SK-N-SH (cell line): ENCODE data around the gene PSMD3. TPM values are rescaled to one million over a fixed set of nuclear protein-coding genes. Genes with fewer than 3 reads are reported as not detected.

Source experiments
- CTCF ChIA-PET: fragments of 300-600, 350-600 bp; formaldehyde crosslinking; extraction: SDS; loops from one replicate; lab custom pipeline; 2021; lab: Yijun Ruan, JAX
- POLR2A ChIA-PET: fragments of 350-600 bp; sonication (Branson Sonifier 250); formaldehyde crosslinking; extraction: SDS; loops from one replicate; lab custom pipeline; 2020; ENCODE audit warnings: antibody characterized with exemption, inconsistent platforms; lab: Yijun Ruan, JAX
- DNase-seq: peaks from one replicate; pipeline ENCODE4 v3.0.0; 2012
- H2AFZ ChIP-seq: fragments of 200-600 bp; sonication (generic); 2 replicates; pipeline ENCODE4 v1.8.1; 2016; ENCODE audit warnings: antibody characterized with exemption, mild to moderate bottlenecking, low read depth
- H3F3A ChIP-seq: fragments of 200-600 bp; sonication (generic); replicated peaks from 2 replicates; pipeline ENCODE3; 2016; ENCODE audit warnings: antibody characterized with exemption, mild to moderate bottlenecking; ENCODE audit not compliant: insufficient read depth
- H3K27ac ChIP-seq, 2 experiments: fragments of 200-500 bp in 1 of 2; fragments of 200-600 bp in 1 of 2; sonication (Bioruptor generic) in 1 of 2; sonication (generic), shearing (Covaris generic) in 1 of 2; 2 replicates each; pipeline versions ENCODE4 v1.5.1 to v1.6.1; 2014 to 2016; ENCODE audit warnings: low read depth in 2 of 2, inconsistent platforms in 1 of 2, low read length in 1 of 2, mild to moderate bottlenecking in 1 of 2, mixed read lengths in 1 of 2
- H3K27me3 ChIP-seq: fragments of 200-600 bp; sonication (generic), shearing (Covaris generic); 2 replicates; pipeline ENCODE4 v1.6.1; 2016; ENCODE audit warnings: mixed run types; ENCODE audit not compliant: insufficient read depth
- H3K36me3 ChIP-seq, 2 experiments: fragments of 200-500 bp in 1 of 2; fragments of 200-600 bp in 1 of 2; sonication (Bioruptor generic) in 1 of 2; sonication (generic) in 1 of 2; replicated peaks in 1 of 2; 2 replicates each; pipeline versions ENCODE3 to v1.5.1; 2014 to 2016; ENCODE audit warnings: low read length in 1 of 2, mild to moderate bottlenecking in 1 of 2; ENCODE audit not compliant: insufficient read depth in 2 of 2, control insufficient read depth in 1 of 2
- H3K4me1 ChIP-seq, 2 experiments: fragments of 200-500 bp in 1 of 2; fragments of 200-600 bp in 1 of 2; sonication (Bioruptor generic) in 1 of 2; sonication (generic), shearing (Covaris generic) in 1 of 2; 2 replicates each; pipeline versions ENCODE4 v1.5.1 to v1.6.1; 2014 to 2016; ENCODE audit warnings: low read depth in 1 of 2, low read length in 1 of 2, mixed run types in 1 of 2; ENCODE audit not compliant: insufficient read depth in 2 of 2, control insufficient read depth in 1 of 2
- H3K4me2 ChIP-seq: fragments of 200-600 bp; sonication (generic), shearing (Covaris generic); 2 replicates; pipeline ENCODE4 v1.6.1; 2017; ENCODE audit warnings: mixed run types
- H3K4me3 ChIP-seq, 2 experiments: fragments of 200-500 bp in 1 of 2; fragments of 200-600 bp in 1 of 2; sonication (Bioruptor generic) in 1 of 2; sonication (generic), shearing (Covaris generic) in 1 of 2; 2 replicates each; pipeline versions ENCODE4 v1.5.1 to v1.8.1; 2014 to 2016; ENCODE audit warnings: low read depth in 2 of 2, inconsistent platforms in 1 of 2, low read length in 1 of 2, mild to moderate bottlenecking in 1 of 2, mixed read lengths in 1 of 2, moderate library complexity in 1 of 2
- H3K79me2 ChIP-seq: fragments of 200-600 bp; sonication (generic); 2 replicates; pipeline ENCODE4 v1.8.1; 2017; ENCODE audit warnings: mild to moderate bottlenecking; ENCODE audit not compliant: insufficient read depth
- H3K9ac ChIP-seq: fragments of 200-600 bp; sonication (generic); 2 replicates; pipeline ENCODE4 v1.6.1; 2017; ENCODE audit warnings: mixed run types
- H3K9me2 ChIP-seq: fragments of 200-600 bp; sonication (generic); 2 replicates; pipeline ENCODE4 v1.6.1; 2017; ENCODE audit warnings: mixed run types
- H3K9me3 ChIP-seq: fragments of 200-600 bp; sonication (generic); 2 replicates; pipeline ENCODE4 v1.6.1; 2017; ENCODE audit warnings: mixed run types, mild to moderate bottlenecking, moderate library complexity
- H4K20me1 ChIP-seq: fragments of 200-600 bp; sonication (generic); 2 replicates; pipeline ENCODE4 v1.6.1; 2017; ENCODE audit warnings: mild to moderate bottlenecking, mixed run types; ENCODE audit not compliant: insufficient read depth
- CTCF ChIP-seq: fragments of 200-600 bp; sonication (generic); IDR thresholded peaks from 2 replicates; pipeline ENCODE4 v1.6.1; 2017; ENCODE audit warnings: antibody characterized with exemption, mild to moderate bottlenecking, moderate library complexity
- ELF1 ChIP-seq: IDR thresholded peaks from 2 replicates; pipeline ENCODE4 v1.4.0; 2012
- EP300 ChIP-seq, 2 experiments: IDR thresholded peaks; 2 replicates each; pipeline versions ENCODE4 v1.4.0 to v1.6.1; 2012; ENCODE audit warnings: borderline replicate concordance in 1 of 2, low read depth in 1 of 2, low read length in 1 of 2
- EZH2phosphoT487 ChIP-seq: fragments of 200-600 bp; sonication (generic); IDR thresholded peaks from 2 replicates; pipeline ENCODE4 v1.6.1; 2017; ENCODE audit warnings: low read depth, mixed run types, mild to moderate bottlenecking, antibody characterized with exemption, moderate library complexity, borderline replicate concordance
- FOSL2 ChIP-seq: IDR thresholded peaks from 2 replicates; pipeline ENCODE4 v1.4.0; 2012; ENCODE audit warnings: low read depth, mild to moderate bottlenecking, moderate library complexity, borderline replicate concordance
- FOXJ3 ChIP-seq: sonication (generic); formaldehyde crosslinking; IDR thresholded peaks from 2 replicates; pipeline ENCODE4 v1.5.1; 2020; ENCODE audit warnings: mild to moderate bottlenecking, missing genetic modification reagents
- FOXM1 ChIP-seq: IDR thresholded peaks from 2 replicates; pipeline ENCODE4 v1.4.0; 2012; ENCODE audit warnings: low read depth, mild to moderate bottlenecking
- GABPA ChIP-seq: IDR thresholded peaks from 2 replicates; pipeline ENCODE4 v1.4.0; 2012; ENCODE audit warnings: low read depth, mild to moderate bottlenecking
- IRF3 ChIP-seq: fragments of 150-350 bp; IDR thresholded peaks from 2 replicates; pipeline ENCODE4 v1.6.1; 2016; ENCODE audit warnings: mild to moderate bottlenecking, low read depth, low read length
- JUND ChIP-seq: IDR thresholded peaks from 2 replicates; pipeline ENCODE4 v1.4.0; 2012
- MEF2A ChIP-seq: IDR thresholded peaks from 2 replicates; pipeline ENCODE4 v1.4.0; 2012; ENCODE audit warnings: low read depth, borderline replicate concordance
- MXI1 ChIP-seq: IDR thresholded peaks from 2 replicates; pipeline ENCODE4 v1.6.1; 2012; ENCODE audit warnings: mild to moderate bottlenecking, low read depth, low read length, improper control_type of control experiment
- NFIC ChIP-seq: IDR thresholded peaks from 2 replicates; pipeline ENCODE4 v1.4.0; 2012; ENCODE audit warnings: borderline replicate concordance
- PBX3 ChIP-seq: IDR thresholded peaks from 2 replicates; pipeline ENCODE4; 2012
- POLR2AphosphoS5 ChIP-seq: IDR thresholded peaks from 2 replicates; pipeline ENCODE4 v1.6.1; 2012; ENCODE audit warnings: low read depth, low read length
- RAD21 ChIP-seq: IDR thresholded peaks from 2 replicates; pipeline ENCODE4 v1.6.1; 2012; ENCODE audit warnings: mild to moderate bottlenecking, low read length
- REST ChIP-seq: IDR thresholded peaks from 2 replicates; pipeline ENCODE4 v1.6.1; 2012; ENCODE audit warnings: mild to moderate bottlenecking, low read depth, low read length, moderate library complexity
- RXRA ChIP-seq: IDR thresholded peaks from 2 replicates; pipeline ENCODE4 v1.4.0; 2012; ENCODE audit warnings: low read depth, mild to moderate bottlenecking, borderline replicate concordance
- TAF1 ChIP-seq: IDR thresholded peaks from 2 replicates; pipeline ENCODE4 v1.6.1; 2012; ENCODE audit warnings: low read depth, mild to moderate bottlenecking, low read length, moderate library complexity, borderline replicate concordance
- WGBS: methylation state at CpG from one replicate; pipeline ENCODE4 v1.1.6; 2017; ENCODE audit warnings: low lambda C conversion rate; 5-methylcytosine and 5-hydroxymethylcytosine counted together
- polyA plus RNA-seq, 3 experiments: library from polyadenylated mRNA; depleted of rRNA; stranded (reverse); fragments of >200 nt; gene quantifications; 2 replicates each; pipeline ENCODE4 v1.2.3, GENCODE V29; 2012

PSMD3 gene
- polyA plus RNA-seq, 1 of the 3 experiments (the other 2 are of a cell fraction), result 104 TPM

- no peak for DNase-seq
- ChIA-PET CTCF (no interaction called here), POLR2A (no interaction called here)
- Histone ChIP-seq H3K9me2 (no peaks in the 10 kb centered on the region), H2AFZ (no peak overlapping the region), H3K36me3 (no peaks in the 10 kb centered on the region), H3F3A (peaks cover 23% of the 10 kb centered on the region), H3K79me2 (no peaks in the 10 kb centered on the region), H3K9ac (no peak overlapping the region), H3K4me2 (no peak overlapping the region; the same call in 1 of the 2 replicates), H3K27me3 (no peaks in the 10 kb centered on the region), H3K27ac (no peak overlapping the region), H3K4me1 (peaks cover 9 to 14% of the 10 kb centered on the region in 2 experiments; a peak in 2 of 4 replicates), H3K9me3 (no peaks in the 10 kb centered on the region), H4K20me1 (no peaks in the 10 kb centered on the region), H3K4me3 (no peak overlapping the region)
- WGBS, result 43% methylated on average over 3 of the region's 3 CpGs
- no peak for TF ChIP-seq IRF3
- no peak for TF ChIP-seq POLR2AphosphoS5
- TF ChIP-seq GABPA, result no peak
- TF ChIP-seq ELF1, result no peak
- TF ChIP-seq FOSL2, result peak; percentile 20; the same call in 1 of the 2 replicates
- TF ChIP-seq FOXM1, result no peak
- TF ChIP-seq NFIC, result no peak
- no peak for TF ChIP-seq MXI1
- TF ChIP-seq REST, result no peak
- 0 out of 2 replicates have a peak, but pooled peaks have one; percentile 12 for TF ChIP-seq JUND
- TF ChIP-seq RXRA, result no peak
Measured at GRCh38 chr17:39935909-39936308, 44.7 kb upstream of the PSMD3 start.

DNA sequence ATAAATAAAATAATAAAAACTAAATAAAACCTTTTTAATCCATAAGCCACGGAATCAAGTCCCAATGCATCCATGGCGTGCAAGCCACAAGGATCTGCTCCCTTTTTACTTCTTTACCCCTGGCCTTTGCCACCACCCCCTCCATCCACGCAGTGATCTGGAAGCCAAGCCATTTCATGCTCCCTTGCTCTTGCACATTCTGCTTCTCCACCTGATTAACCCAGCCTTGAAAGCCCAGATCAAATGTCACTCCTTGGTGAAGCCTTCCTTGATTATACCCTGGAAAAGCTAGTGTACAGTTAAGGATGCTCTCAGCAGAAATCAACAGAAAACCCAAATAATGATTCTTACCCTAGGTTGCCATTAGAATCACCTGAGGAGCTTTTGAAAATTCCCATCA, 43.2 kb upstream of the PSMD3 start:
- H3K4me1 ChIP-seq, result peaks cover 9 to 14% of the 10 kb centered on the region in 2 experiments; a peak in 2 of 4 replicates
- no peak overlapping the region for H3K9ac ChIP-seq
- H3K9me3 ChIP-seq, result no peaks in the 10 kb centered on the region
- no peak overlapping the region for H2AFZ ChIP-seq
- TF ChIP-seq RXRA, result no peak
- TF ChIP-seq FOXJ3 (CRISPR knock-in tag), result no peak
- no peak for TF ChIP-seq EP300 (IDR thresholded peaks at IDR 0.05; ENCODE audit: borderline replicate concordance in 1 of 2, low read depth in 1 of 2, low read length in 1 of 2)
- no peak for TF ChIP-seq RAD21
- no peak for TF ChIP-seq FOXM1
- no peak for TF ChIP-seq IRF3
- no peak for TF ChIP-seq MEF2A
- TF ChIP-seq EZH2phosphoT487, result no peak
- TF ChIP-seq FOSL2, result no peak
- no peak for TF ChIP-seq PBX3
- TF ChIP-seq JUND, result no peak
- TF ChIP-seq CTCF, result no peak
- TF ChIP-seq TAF1, result no peak
- TF ChIP-seq GABPA, result no peak
- H3K27ac ChIP-seq, result no peak overlapping the region
- H3K4me3 ChIP-seq, result no peak overlapping the region
- ChIA-PET CTCF (interaction anchor here (3.0 to 4.8 kb wide), 2 partner anchors 17 to 44 kb away, joined by 13 to 33 read pairs; partner anchors contain the start of gene PSMD3), POLR2A (no interaction called here)
- peaks cover 23% of the 10 kb centered on the region for H3F3A ChIP-seq
- no peaks in the 10 kb centered on the region for H3K9me2 ChIP-seq
- H3K79me2 ChIP-seq, result no peaks in the 10 kb centered on the region
- H4K20me1 ChIP-seq, result no peaks in the 10 kb centered on the region
- no peak overlapping the region for H3K4me2 ChIP-seq
- no peak for DNase-seq
- H3K36me3 ChIP-seq, result no peaks in the 10 kb centered on the region
- H3K27me3 ChIP-seq, result no peaks in the 10 kb centered on the region
- WGBS, result 94% methylated on average over 3 of the region's 3 CpGs
